NK-92 (cell line): ENCODE data around the gene FBN2.
"Not testable (repeated sequence)": the region's sequence is repeated elsewhere in the genome, so short reads cannot be mapped to it uniquely, and the experiment has no call there.

ENCODE experiments used
- DNase-seq: peaks from one replicate; lab custom pipeline; 2025; ENCODE audit not compliant: unreplicated experiment; lab: John Stamatoyannopoulos, UW

Gene FBN2

DNA sequence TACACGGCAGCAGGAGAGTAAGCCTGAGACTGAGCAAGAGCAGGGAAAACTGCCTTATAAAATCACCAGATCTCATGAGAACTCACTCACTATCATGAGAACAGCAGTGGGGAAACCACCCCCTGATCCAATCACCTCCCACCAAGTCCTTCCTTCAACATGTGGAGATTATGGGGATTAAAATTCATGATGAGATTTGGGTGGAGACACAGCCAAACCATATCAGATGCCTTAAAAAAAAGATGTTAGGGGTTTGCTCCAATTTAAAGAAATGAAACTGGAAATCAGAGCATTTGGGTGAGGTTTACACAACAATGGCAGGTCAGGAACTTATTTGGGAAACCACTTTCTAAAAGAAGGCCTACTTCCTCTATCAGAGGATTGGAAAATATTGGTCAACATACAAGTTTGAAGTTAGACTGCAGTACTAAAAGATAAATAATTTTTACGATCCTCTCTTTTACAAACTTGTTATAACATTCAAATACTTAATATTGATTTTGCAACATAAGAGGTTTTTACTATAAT lies 105.1 kb downstream of the FBN2 start:
- no peak for DNase-seq

DNA sequence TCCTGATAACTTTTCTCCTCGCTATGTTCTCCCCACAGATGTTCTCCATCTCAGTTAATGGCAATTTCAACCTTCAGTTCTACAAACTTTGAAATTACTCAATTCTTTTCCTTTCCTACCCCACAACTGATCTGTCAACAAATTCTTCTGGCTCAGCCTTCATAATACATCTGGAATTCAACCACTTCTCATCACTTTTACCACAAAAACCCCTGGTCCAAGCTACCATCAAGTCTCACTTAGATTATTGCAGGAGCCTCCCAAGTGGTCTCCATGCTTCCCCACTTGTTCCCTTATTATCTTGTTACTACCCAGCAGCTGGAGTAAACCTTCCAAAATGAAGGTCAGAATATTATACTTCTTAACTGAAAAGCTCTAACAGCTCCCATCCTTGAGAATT lies 110.1 kb downstream of the FBN2 start:
- no peak for DNase-seq

DNA sequence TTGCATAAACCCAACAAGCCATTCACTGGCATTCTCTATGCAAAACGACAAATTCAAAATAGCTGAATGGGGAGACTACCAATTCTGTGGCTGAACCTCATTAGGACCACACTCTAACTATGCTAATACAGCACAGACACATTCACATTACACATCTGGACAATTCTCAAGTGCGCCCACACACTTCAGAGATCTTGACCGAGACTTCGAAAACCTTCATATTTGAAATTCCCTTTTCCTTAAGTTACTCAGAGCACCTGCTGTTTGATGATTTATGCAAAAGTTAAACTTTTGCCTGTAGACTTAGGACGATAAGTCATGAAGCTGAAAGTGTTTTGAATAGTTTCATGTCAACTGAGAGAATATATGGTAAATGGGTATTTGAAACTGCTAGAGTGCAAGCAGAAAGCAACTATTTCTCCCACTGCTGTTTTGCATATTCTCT lies 111.9 kb downstream of the FBN2 start:
- DNase-seq = no peak

DNA sequence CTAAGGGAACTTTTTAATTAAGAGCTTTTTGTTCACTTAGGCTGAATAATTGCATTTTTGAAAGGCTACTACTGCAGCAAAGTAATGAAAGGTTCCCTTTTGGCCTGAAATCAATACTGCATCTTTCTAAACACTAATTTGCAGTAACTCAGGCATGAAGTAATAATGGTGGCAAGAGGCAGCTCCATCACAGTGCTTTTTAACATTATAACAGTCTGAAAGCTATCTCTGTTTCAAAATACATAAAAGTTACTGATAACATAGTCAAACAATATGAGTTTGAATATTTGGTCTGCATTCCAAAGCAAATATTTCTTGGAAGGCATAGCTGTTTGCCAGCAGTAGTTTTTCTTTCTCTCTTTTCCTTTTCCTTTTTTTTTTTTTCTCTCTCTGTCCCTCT lies 113.4 kb downstream of the FBN2 start:
- no peak for DNase-seq

DNA sequence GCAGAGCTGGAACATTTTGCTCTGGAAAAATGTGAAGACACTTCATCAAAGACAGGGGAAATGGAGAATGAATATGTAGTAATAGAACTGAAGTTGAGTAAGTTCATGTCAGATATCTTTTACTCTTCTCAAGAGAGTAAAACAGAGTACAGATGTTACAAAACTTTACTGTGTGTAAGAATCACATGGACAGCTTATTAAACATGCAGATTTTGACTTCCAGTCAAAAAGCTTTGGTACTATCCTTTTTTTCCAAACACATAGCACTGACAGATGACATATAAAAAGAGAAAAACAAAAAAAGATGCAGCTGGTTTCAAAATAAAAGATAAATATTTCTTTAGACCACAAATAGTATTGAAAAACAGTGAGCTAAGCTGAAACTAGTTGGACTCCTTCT lies 115.4 kb downstream of the FBN2 start:
- no peak for DNase-seq

DNA sequence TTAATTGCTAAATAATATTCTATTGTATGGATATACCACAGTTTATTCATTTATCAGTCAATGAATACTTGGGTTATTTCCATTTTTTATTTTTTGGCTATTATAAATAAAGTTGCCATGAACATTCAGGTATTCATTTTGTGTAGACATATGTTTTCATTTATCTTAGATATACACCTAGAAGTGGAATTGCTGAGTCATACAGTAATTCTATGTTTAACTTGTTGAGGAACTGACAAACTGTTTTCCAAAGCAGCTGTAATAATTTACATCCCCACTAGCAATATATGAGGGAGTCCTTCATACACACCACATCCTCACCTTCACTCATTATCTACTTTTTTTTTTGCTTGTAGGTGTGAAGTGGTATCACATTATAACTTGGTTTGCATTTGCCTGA lies 123.6 kb downstream of the FBN2 start:
- no peak for DNase-seq

DNA sequence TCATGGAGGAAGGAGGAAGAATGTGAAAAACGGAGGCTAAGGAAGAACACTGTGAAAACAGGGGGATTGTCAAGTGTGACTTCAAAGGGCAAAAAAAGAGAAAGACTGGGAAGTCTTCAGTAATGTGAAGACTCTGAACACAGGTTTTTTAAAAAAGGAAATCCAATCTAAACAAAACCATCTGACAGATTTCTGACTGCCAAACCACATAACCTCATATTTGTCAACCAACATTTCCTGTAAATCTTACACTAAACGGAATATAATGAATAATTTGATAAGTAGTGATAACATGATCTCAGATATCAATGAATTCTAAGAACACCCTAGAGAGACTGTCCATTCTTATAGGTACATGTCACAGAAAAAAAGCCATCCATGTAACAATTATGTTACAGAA lies 124.7 kb downstream of the FBN2 start:
- no peak for DNase-seq

DNA sequence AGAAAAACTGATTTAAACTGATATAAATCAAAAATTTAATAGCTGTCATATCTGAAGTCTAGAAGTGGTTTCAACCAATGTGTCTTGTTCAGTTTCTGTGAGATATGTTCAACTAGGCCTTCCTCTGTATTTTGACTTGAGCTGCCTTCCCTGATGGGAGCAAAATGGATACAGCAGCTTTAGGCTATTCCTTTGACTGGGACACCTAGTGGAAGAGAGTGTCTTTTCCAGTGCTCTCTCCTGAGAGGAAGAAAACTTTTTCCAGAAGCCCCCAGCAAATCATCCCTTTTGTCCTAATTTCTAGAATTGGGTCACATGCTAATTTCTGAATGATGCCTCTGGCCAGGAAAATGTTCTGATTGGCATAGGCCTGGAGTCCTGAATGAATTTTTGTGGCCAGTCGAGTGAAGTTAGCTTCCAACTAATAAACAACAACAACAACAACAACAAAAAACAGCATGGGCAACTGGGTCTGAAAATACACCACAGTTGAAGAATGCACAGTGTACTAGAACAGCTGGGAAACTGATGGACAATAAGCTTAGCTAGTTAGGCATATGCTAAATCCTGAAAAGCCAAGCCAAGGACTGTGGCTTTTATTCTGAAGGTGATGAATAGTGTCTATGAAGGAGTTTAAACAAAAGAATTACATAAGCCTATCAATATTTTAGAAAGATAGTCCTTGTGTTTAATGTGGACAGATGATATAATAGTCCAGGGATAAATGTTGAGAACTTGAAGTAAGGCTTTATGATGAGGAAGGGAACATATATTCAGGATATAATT lies 125.7 kb downstream of the FBN2 start:
- DNase-seq = no peak

DNA sequence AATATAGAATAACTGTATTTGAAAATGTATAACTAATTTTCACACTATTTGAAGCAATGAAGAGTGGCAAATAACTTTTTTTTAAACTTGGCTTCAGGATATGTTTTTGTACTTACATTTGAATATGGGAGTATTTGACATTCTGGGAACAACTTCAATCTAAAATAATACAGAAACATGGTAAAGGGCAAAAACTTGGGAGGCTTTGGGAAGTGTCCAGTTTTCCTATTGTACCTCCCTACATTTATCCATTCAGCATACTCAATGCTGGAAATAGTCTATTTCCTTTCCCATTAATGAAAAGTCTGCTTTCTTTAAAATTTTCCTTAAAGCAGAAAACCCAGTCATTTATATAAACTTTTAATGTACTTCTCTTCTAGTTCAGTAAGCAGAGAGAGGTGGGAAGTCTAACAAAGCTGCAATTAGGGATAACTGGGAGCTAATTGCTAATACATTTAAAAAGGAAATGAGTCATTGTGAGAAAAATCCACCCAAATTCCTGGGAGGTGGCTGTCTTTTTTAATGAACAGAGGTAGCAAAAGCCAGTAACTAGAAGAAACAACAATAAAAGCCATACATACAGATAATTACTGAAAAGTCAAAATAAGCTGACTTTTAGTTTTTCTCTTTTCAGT lies 128.8 kb downstream of the FBN2 start:
- DNase-seq = no peak

DNA sequence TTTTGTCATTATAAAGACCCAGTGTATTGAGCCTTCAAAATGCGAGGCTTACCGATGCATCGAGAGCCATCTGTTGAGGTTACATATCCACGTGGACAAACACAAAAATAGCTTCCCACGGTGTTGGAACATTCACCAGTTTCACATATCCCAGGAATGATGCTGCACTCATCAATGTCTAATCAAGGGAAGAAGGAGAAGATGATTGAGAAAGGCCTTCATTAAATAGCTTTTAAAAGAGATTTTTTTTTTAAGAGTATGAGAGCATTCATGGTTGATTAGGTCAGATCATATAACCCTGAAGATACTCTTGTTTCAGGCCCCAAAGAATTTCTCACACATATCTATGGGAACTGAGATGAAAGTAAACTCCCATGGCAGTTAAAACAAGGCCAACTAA lies 129.4 kb downstream of the FBN2 start:
- DNase-seq = no peak

DNA sequence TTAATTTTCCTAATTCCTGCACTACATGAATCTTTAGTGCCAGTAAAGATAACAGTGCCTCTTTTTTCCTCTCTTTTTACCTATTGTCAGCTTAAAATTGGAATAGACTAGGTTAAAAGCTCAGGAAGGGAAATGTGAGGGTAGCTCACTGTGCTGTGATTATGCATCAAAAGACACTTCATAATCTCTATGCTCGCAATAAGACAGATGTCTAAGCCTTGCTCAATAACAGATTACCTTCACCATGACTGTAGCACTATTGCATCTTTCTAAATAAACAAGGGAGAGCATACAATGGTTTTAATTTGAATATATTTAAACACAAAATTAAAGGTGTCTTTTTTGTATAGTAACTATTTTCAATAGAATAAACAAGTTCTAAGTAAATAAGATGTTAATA lies 130.1 kb downstream of the FBN2 start:
- no peak for DNase-seq

DNA sequence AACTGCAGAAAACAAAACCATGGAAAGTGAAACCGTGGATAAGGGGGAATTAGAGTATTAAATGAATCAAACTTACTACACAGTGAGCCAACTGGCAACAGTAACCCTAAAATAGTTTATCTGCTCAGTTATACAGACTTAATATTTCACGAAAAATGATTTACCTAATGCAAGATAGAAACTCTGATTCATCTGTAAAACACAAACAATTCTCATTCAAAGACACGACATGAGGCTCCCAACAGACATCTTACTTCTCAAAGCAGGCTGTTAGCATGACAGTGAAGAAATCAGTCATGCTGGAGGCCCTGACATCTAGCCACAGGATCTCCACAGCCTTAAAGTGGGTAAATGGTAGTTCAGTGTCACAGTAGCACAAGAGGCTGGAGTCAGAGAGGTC lies 131.2 kb downstream of the FBN2 start:
- no peak for DNase-seq

DNA sequence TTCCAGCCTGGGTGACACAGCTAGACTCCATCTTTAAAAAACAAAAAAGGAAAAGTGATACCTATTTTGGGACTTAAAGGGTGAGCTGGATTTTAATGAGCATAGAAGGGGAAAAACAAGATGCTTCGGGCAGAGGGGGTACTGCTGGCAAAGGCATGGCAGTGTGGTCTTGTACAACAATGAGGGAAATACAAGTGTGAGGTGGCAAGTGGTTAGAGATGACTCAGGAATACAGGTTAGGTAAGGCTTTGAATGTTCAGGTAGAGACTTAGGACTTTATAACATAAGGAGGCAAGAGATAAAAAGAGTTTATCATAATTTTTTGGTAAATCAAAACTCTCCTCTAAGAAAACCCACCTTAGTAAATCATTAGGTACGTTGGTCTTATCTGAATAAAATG lies 132.9 kb downstream of the FBN2 start:
- DNase-seq = no peak

DNA sequence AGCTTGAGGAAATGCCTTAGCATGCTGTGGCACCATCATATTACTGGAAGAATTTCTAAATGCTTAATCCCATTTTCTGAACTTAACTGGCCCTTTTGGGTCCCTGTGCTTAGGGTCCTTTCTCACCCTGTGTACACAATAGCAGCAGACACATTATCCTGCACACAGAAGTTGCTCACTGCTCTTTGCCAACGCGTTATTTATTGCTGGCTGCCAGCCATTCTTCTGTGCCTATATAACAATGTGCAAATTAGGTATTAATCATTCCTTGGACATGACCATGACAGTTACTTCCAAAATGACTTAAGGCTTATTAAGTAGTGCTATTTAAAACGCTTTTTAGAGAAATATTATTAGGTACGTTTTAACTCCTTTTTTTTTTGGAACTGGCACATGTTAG lies 134.7 kb downstream of the FBN2 start:
- no peak for DNase-seq

DNA sequence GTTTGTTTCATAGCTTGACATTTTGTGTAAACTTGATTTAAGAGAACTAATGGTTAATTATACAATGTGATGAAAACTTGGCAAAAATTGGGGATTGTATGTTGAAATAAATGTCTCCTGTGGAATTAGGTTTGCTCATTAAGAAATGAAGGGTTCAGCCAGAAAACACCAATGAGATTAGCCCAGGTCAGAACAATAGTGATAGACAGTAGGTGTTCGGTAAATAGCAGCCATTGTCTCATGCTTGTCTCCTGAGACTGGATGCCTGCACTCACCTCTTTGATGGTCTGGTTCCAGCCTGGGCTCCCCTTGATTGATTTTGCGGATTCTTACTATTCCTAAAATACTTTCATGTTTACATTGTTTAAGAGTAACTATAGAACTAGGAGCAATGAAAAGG lies 135.5 kb downstream of the FBN2 start:
- DNase-seq = no peak

DNA sequence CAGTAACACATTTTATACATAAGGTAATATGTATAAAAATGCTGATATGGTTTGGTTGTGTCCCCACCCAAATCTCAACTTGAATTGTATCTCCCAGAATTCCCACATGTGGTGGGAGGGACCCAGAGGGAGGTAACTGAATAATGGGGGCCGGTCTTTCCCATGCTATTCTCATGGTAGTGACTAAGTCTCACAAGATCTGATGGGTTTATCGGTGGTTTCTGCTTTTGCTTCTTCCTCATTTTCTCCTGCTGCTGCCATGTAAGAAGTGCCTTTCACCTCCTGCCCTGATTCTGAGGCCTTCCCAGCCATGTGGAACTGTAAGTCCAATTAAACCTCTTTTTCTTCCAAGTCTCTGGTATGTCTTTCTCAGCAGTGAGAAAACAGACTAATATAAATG lies 137.3 kb downstream of the FBN2 start:
- DNase-seq = not testable (repeated sequence)

DNA sequence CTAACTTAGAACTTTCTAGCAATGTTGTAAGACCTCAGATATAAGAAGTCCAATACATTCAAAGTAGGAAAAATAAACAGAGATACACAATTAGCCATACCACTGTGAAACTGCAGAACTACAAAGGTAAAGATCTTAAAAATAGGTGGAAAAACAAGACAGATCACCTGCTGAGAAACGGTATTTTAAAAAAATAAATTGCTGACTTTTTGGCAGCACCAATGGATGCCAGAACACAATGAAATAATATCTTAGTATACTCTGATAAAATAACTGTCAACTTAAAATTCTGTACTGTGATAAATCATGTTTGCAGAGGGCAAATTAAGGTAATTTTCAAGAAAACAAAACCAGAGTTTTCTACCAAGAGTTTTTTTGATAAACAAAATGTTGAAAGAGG lies 138.9 kb downstream of the FBN2 start:
- no peak for DNase-seq

DNA sequence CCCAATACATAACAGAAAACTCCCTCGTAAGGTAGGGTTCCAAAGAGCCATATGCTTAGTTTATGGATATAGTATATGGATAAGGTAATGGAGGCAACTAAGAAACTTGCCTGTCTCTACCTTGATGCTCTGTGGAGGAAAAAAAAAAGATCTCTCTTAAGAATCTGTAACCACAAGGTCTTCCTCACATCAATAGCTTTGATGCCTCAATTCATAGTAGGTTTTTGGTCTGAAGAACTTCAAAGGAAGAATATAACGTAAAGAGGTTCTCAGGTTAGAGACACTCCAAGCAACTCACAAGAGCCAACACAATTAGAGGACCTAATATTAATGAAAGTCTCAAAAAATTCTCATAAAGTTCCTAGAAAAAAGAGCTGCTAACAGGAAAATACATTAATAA lies 140.2 kb downstream of the FBN2 start:
- no peak for DNase-seq

DNA sequence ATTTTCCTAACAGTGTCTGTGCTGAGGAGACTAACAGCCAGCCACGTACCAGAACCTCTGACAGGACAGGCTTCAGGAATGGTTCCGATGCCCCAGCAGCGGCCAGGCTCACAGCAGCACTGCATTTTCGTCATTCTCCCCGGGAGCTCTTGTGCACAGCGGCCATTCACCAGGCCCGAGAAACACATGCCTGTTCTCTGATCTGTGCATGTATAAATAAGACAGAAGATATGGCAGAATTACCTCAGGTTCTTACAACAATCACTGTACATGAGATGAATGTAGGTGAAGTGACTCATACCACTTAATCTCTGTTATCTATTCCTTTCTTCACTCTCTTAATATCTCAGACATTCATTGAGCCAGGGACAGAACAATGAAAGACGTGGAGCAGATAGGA lies 143.0 kb downstream of the FBN2 start:
- DNase-seq = no peak

DNA sequence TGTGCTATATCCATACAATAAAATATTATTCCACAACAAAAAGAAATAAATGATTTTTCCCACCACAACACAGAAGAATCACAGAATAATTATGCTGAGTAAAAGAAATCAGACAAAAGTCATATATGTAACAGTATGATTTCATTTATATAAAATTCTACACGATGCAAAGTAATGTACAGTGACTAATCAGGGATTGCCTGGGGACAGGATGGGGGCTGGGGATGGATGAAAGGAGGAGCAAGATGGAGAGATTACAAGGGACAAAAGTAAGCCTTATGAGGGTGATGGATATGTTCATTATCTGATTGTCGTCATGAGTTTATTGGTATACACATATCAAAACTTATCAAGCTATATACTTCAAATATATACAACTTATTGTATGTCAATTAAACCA lies 154.0 kb downstream of the FBN2 start:
- no peak for DNase-seq

DNA sequence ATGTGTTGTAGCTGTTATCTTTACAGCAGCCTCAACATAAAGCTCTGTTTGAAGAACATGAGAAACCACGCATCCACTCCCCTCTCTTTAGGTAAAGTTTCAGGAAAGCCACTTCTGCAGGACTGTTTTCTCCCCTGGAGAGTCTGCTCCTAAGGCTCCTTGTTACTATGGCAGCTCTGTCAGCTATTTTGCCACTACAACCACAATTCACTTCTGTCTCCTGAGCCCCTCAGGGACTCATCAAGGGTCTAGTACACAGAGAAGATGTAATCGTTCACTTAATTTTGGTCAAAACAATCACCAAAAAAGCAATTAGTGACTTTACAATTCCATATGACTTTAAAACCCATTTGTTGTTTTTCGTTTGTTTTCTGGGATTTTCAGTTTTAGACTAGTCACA lies 157.7 kb downstream of the FBN2 start:
- no peak for DNase-seq

DNA sequence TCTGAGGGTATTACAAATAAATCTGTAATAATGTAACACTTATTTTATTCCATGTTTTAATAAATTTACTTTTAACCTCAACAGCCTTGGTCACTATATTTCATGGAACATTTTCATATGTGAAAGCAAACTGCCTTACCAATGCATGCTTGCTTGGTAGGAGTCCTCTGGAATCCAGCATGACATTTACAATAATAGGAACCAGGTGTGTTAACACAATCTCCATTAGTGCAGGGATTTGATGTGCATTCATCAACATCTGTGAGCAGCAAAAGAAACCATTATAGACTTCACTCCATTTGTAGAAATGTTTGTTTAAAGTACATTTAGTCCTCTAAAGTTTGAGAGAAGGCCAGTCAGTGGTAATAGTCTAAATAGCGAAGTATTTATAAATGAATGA lies 159.4 kb downstream of the FBN2 start:
- no peak for DNase-seq

DNA sequence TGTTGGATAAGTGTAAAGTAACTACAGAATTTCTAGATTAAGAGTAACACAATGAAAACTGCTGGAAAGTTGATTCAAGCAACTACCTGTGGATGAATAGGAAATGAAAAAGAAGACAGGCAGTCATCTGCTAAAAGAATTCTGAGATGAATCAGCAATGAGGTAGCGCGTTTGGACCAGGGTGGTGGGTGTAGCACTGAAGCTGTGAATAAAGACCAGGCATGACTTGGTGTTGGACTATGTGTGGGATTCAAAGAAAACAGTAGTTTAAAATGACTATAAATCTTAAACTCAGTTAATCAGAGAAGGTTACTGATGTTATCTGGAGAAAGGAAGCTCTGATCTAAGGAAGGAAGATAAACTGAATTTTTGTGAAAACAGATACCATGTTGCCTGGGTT lies 159.8 kb downstream of the FBN2 start:
- no peak for DNase-seq
